ENCODE measurements around the gene ZSCAN12. TPM values are rescaled to one million over a fixed set of nuclear protein-coding genes. Genes with fewer than 3 reads are reported as not detected.

Gene ZSCAN12
- total RNA-seq, 1 experiment from 2014 or later, result 12.6 TPM

DNA sequence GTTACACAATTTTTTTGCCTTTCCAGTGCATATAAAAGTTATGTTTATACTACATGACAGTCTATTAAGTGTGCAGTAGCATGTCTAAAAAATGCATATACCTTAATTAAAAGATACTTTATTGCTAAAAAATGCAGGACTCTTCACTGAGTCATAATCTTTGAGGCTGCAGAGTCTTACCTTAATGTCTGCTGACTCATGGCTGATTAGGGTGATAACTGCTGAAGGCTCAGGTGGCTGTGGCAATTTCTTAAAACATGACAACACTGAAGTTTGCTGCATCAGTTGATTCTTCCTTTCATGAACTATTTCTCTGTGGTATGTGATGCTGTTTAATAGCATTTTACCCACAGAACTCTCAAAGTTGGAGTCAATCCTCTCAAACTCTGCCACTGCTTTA lies 24.6 kb upstream of the ZSCAN12 start:
- TF ChIP-seq, protein P1, sequence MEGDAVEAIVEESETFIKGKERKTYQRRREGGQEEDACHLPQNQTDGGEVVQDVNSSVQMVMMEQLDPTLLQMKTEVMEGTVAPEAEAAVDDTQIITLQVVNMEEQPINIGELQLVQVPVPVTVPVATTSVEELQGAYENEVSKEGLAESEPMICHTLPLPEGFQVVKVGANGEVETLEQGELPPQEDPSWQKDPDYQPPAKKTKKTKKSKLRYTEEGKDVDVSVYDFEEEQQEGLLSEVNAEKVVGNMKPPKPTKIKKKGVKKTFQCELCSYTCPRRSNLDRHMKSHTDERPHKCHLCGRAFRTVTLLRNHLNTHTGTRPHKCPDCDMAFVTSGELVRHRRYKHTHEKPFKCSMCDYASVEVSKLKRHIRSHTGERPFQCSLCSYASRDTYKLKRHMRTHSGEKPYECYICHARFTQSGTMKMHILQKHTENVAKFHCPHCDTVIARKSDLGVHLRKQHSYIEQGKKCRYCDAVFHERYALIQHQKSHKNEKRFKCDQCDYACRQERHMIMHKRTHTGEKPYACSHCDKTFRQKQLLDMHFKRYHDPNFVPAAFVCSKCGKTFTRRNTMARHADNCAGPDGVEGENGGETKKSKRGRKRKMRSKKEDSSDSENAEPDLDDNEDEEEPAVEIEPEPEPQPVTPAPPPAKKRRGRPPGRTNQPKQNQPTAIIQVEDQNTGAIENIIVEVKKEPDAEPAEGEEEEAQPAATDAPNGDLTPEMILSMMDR (conservative IDR thresholded peaks at IDR 0.05), result no peak
- H3K23ac ChIP-seq (ENCODE audit: insufficient read length, low read depth, low read length), result no peak overlapping the region
- H3K4me2 ChIP-seq (ENCODE audit: insufficient read depth, insufficient read length, low read length), result no peak overlapping the region
- H4K91ac ChIP-seq (ENCODE audit: insufficient read length, low read depth, low read length), result no peak overlapping the region
- no peak overlapping the region for H4K5ac ChIP-seq (ENCODE audit: insufficient read length, low read depth, low read length)
- H3K9ac ChIP-seq (ENCODE audit: extremely low read depth, insufficient read length, low read length), result no peak overlapping the region
- Mint-ChIP-seq H3K4me3 (no peak overlapping the region), H3K4me1 (no peaks in the 10 kb centered on the region), H3K9me3 (peaks cover 5 to 8% of the 10 kb centered on the region in 2 experiments; a peak in 3 of 5 replicates), H3K27ac (no peak overlapping the region), H3K36me3 (ENCODE audit: insufficient read depth in 1 of 3, low read depth in 3 of 3) (peaks cover 18 to 29% (median 20%) of the 10 kb centered on the region in 3 experiments), H3K27me3 (ENCODE audit: low read depth) (no peaks in the 10 kb centered on the region)
- H4K8ac ChIP-seq (replicated peaks; ENCODE audit: insufficient read length, low read depth, low read length), result no peak overlapping the region
- H3K27me3 ChIP-seq (ENCODE audit: insufficient read depth, low read length), result no peaks in the 10 kb centered on the region
- no peak overlapping the region for H2AK5ac ChIP-seq (ENCODE audit: insufficient read length, low read length)
- no peak overlapping the region for H3K14ac ChIP-seq (ENCODE audit: insufficient read depth, low read length)
- H3K9me3 ChIP-seq (ENCODE audit: control insufficient read depth, low read depth, low read length), result no peaks in the 10 kb centered on the region
- no peak overlapping the region for H3K18ac ChIP-seq (ENCODE audit: insufficient read length, low read depth, low read length)
- H2BK120ac ChIP-seq (ENCODE audit: low read depth, low read length, poor library complexity, severe bottlenecking), result no peak overlapping the region
- H3K79me1 ChIP-seq (ENCODE audit: insufficient read depth, low read depth, low read length, poor library complexity, severe bottlenecking), result peaks cover 2% of the 10 kb centered on the region
- H3K79me2 ChIP-seq (ENCODE audit: insufficient read depth, low read length), result no peaks in the 10 kb centered on the region
- H3K4me1 ChIP-seq (ENCODE audit: insufficient read depth, low read length), result no peaks in the 10 kb centered on the region
- no peak overlapping the region for H2BK20ac ChIP-seq (ENCODE audit: low read depth, low read length, poor library complexity, severe bottlenecking)
- H3K23me2 ChIP-seq (ENCODE audit: insufficient read length, low read depth, low read length, poor library complexity, severe bottlenecking), result no peaks in the 10 kb centered on the region
- no peak overlapping the region for H2AFZ ChIP-seq (ENCODE audit: low read length)
- no peak overlapping the region for H2BK12ac ChIP-seq (ENCODE audit: insufficient read length, low read depth, low read length)
- no peak overlapping the region for H2BK15ac ChIP-seq (ENCODE audit: low read depth, low read length)
- H3K4ac ChIP-seq (ENCODE audit: low read depth, low read length), result no peak overlapping the region
- H3T11ph ChIP-seq (ENCODE audit: low read length), result no peak overlapping the region
- no peak overlapping the region for H3K27ac ChIP-seq (ENCODE audit: insufficient read length, low read depth, low read length)
- H3K56ac ChIP-seq (ENCODE audit: insufficient read length, low read depth, low read length), result no peak overlapping the region
- H2BK5ac ChIP-seq (ENCODE audit: insufficient read length, low read length), result no peak overlapping the region
- no peaks in the 10 kb centered on the region for H4K20me1 ChIP-seq (ENCODE audit: control insufficient read depth, insufficient read depth, insufficient read length)
- DNase-seq, result no peak

Data from H9 (cell line).